Stimulated activated naive B cell treated with anti-CD40 and anti-IgM and Interleukin-4, amounts not matched to agents 10 μg/mL and 1 μg/mL and 100 μg/mL, for 72 hours (primary cell): ENCODE results near the gene SRSF6.
"Not testable (repeated sequence)": the region's sequence is repeated elsewhere in the genome, so short reads cannot be mapped to it uniquely, and the experiment has no call there.

Experiments
- ATAC-seq, 2 donors: fragments of 150-1000 bp; cut with Tn5 transposase; replicated peaks; 2 replicates each; pipeline ENCODE4 v1.10.0; 2021; ENCODE audit warnings: moderate library complexity in 1 of 2
- DNase-seq: peaks from one replicate; pipeline ENCODE4 v3.0.0; 2021
- H3K27ac Mint-ChIP-seq: one replicate; pipeline ENCODE4 v1.8.0; 2022; ENCODE audit warnings: mild to moderate bottlenecking, mixed read lengths
- H3K27me3 Mint-ChIP-seq, 2 donors: one replicate each; pipeline ENCODE4 v1.8.0; 2022; ENCODE audit warnings: mixed read lengths in 2 of 2
- H3K36me3 Mint-ChIP-seq, 2 donors: one replicate each; pipeline ENCODE4 v1.8.0; 2022; ENCODE audit warnings: mixed read lengths in 2 of 2, mild to moderate bottlenecking in 1 of 2
- H3K4me1 Mint-ChIP-seq, 2 donors: one replicate each; pipeline ENCODE4 v1.8.0; 2022; ENCODE audit warnings: mixed read lengths in 2 of 2, mild to moderate bottlenecking in 1 of 2
- H3K4me3 Mint-ChIP-seq, 2 donors: one replicate each; pipeline ENCODE4 v1.8.0; 2022; ENCODE audit warnings: mild to moderate bottlenecking in 2 of 2, mixed read lengths in 2 of 2, moderate library complexity in 1 of 2
- H3K9me3 Mint-ChIP-seq, 2 donors: one replicate each; pipeline ENCODE4 v1.8.0; 2022; ENCODE audit warnings: mixed read lengths in 2 of 2, mild to moderate bottlenecking in 1 of 2

Gene SRSF6

GRCh38 chr20:43438578-43439316 lies 18.9 kb upstream of the SRSF6 start:
- Mint-ChIP-seq H3K4me1 (peaks cover 6 to 14% of the 10 kb centered on the region in 2 donors), H3K4me3 (no peak overlapping the region), H3K36me3 (peaks cover 0 to 1% of the 10 kb centered on the region in 2 donors), H3K27ac (no peak overlapping the region), H3K27me3 (peaks cover 30 to 44% of the 10 kb centered on the region in 2 donors), H3K9me3 (peaks cover 5% of the 10 kb centered on the region in 2 donors)
- ATAC-seq (peak; percentile 89 to 92), DNase-seq (peak; percentile 18)

DNA sequence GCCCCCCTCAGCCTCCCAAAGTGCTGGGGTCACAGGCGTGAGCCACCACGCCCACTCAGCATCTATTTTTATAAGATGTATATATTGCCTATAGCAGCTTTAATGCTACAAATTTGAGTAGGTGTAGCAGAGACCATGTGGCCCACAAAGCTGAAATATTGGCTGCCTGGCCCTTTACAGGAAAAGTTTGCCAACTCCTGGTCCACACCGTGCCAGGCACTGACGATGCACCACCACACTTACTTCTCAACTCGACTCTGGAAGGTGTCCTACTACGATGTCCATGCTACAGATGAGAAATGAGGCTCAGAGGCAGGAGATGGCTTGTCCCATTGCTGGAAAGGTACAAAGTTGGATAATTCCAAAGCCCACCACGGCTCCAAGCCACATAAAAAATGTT lies 17.2 kb upstream of the SRSF6 start:
- H3K36me3 Mint-ChIP-seq: peaks cover 0 to 1% of the 10 kb centered on the region in 2 donors
- DNase-seq (no peak), ATAC-seq (no peak)
- no peak overlapping the region for H3K4me3 Mint-ChIP-seq
- H3K27ac Mint-ChIP-seq: no peak overlapping the region
- H3K4me1 Mint-ChIP-seq: peaks cover 6 to 14% of the 10 kb centered on the region in 2 donors
- peaks cover 35 to 43% of the 10 kb centered on the region in 2 donors for H3K27me3 Mint-ChIP-seq
- H3K9me3 Mint-ChIP-seq: peaks cover 5 to 8% of the 10 kb centered on the region in 2 donors

DNA sequence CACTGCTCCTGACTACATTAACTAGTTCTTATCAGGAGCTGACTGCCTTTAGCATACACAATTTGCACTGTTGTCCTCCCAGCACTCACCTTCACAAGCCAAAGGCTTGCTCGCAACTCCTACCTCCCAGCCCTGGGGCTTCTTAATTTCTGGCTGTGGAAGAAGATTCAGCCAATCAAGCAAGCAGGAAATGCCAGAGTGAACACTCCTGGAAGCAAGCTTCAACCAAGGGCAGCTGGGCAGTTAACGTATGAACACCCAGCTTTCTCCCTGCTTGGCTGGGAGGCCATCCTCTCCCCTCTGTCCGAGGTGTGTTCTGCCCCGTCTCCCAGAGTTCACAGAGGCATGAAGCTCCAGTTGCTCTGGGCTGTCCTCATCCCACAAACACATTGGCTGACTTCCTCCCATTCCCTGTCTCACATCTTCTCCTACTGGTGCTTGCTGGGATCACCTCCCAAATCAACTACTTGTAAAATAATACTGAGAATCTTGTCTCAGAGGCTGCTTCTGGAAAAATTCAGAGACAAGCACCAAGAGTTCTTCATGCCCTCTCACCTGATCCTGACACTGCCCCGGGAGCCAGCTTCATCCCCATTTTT lies 15.3 kb upstream of the SRSF6 start:
- DNase-seq (no peak), ATAC-seq (no peak)
- Mint-ChIP-seq H3K4me1 (peaks cover 6 to 14% of the 10 kb centered on the region in 2 donors), H3K36me3 (peaks cover 0 to 1% of the 10 kb centered on the region in 2 donors), H3K4me3 (no peak overlapping the region), H3K27me3 (peaks cover 35 to 38% of the 10 kb centered on the region in 2 donors), H3K27ac (no peak overlapping the region), H3K9me3 (peaks cover 5 to 8% of the 10 kb centered on the region in 2 donors)

DNA sequence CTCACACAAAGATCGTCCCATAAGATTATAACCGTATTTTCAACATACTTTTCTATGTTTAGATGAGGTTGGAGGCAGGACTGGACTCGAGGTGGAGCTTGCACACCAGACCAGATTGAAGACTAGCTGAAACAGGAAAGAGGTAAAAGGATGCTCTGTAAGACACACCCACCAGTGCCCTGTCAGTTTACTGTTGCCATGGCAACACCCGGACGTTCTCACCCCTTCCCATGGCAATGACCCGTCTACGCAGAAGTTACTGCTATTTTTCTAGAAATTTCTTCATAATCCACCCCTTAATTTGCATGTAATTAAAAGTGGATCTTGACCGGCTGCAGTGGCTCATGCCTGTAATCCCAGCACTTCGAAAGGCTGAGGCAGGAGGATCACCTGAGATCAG lies 13.6 kb upstream of the SRSF6 start:
- peaks cover 47 to 50% of the 10 kb centered on the region in 2 donors for H3K27me3 Mint-ChIP-seq
- no peak for ATAC-seq
- no peak for DNase-seq
- H3K4me3 Mint-ChIP-seq: no peak overlapping the region
- peaks cover 0 to 1% of the 10 kb centered on the region in 2 donors for H3K36me3 Mint-ChIP-seq
- peaks cover 2 to 5% of the 10 kb centered on the region in 2 donors for H3K9me3 Mint-ChIP-seq
- no peak overlapping the region for H3K27ac Mint-ChIP-seq
- peaks cover 2 to 3% of the 10 kb centered on the region in 2 donors for H3K4me1 Mint-ChIP-seq

DNA sequence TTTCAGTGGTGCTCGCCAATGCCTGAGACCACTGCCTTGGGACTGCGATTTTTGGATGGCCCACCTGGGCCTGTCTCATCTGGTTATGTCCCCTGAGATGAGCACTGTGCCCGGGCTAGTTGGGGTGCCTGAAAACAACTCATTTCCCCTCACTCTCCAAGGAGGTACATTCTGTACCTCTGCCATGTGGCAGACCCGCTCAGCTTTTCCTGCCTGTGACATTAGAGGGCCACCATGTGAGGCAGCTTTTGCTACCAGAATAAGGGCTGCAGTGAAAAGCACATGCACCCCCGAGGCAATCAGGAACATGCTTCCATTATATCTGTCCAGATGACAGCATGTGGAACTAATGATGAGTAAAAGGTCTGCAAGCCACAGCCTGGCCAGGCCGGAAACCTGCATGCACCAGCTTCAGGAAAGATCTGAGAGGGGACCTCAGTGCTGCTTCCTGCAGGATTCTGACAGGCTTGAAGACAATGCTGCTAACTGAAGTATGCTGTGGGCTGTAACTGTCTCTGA lies 11.3 kb upstream of the SRSF6 start:
- H3K36me3 Mint-ChIP-seq: no peaks in the 10 kb centered on the region
- DNase-seq: no peak
- ATAC-seq: no peak
- peaks cover 0 to 3% of the 10 kb centered on the region in 2 donors for H3K9me3 Mint-ChIP-seq
- H3K27ac Mint-ChIP-seq: no peak overlapping the region
- H3K4me1 Mint-ChIP-seq: no peaks in the 10 kb centered on the region
- peaks cover 51 to 54% of the 10 kb centered on the region in 2 donors for H3K27me3 Mint-ChIP-seq
- no peak overlapping the region for H3K4me3 Mint-ChIP-seq

DNA sequence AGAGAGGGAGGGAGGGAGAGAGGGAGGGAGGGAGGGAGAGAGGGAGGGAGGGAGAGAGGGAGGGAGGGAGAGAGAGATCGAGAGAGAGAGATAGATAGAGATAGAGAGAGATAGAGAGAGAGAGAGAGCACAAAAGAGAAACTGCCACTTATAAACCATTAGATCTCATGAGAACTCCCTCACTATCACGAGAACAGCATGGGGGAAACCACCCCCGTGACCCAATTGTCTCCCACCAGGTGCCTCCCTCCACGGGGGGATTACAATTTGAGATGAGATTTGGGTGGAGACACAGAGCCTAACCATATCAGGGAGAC lies 9.3 kb upstream of the SRSF6 start:
- DNase-seq, H3K36me3 Mint-ChIP-seq, H3K9me3 Mint-ChIP-seq, ATAC-seq, H3K27ac Mint-ChIP-seq, H3K4me3 Mint-ChIP-seq, H3K4me1 Mint-ChIP-seq: not testable (repeated sequence)
- peaks cover 49 to 52% of the 10 kb centered on the region in 2 donors for H3K27me3 Mint-ChIP-seq

DNA sequence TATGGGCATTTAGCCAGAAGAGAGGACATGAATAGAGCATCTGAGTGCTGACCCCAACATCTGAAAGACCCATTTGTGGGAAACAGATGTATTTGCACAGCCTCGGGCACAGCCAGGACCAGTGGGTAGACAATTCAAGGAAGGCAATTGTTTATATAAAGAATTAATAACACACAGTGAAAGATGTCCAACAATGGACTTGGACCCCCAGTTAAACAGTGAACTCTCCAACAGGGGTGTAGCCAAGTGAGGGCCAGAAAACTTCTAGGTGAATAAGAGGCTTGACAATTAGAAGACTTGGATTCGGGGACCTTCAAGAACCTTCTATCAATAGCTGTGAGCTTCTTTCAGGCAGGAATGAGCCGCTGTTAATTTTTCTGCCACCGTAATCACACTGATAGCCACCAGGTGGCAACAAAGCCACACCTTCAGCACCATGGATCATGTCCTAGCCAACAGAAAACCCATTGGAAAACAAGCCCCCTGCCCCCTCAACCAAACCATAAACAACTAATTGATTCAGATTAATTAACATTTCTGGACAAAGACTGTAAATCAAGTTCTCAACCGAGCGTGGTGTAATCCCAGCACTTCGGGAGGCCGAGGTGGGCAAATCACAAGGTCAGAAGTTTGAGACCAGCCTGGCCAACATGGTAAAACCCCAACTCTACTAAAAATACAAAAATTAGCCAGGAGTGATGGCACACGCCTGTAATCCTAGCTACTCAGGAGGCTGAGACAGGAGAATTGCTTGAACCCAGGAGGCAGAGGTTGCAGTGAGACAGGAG lies 8.8 kb upstream of the SRSF6 start:
- DNase-seq: peak; percentile 18
- H3K9me3 Mint-ChIP-seq: peaks cover 0 to 3% of the 10 kb centered on the region in 2 donors
- no peaks in the 10 kb centered on the region for H3K36me3 Mint-ChIP-seq
- H3K4me3 Mint-ChIP-seq: no peak overlapping the region
- H3K4me1 Mint-ChIP-seq: no peaks in the 10 kb centered on the region
- peaks cover 45 to 49% of the 10 kb centered on the region in 2 donors for H3K27me3 Mint-ChIP-seq
- ATAC-seq: peak; percentile 70 to 72
- no peak overlapping the region for H3K27ac Mint-ChIP-seq

DNA sequence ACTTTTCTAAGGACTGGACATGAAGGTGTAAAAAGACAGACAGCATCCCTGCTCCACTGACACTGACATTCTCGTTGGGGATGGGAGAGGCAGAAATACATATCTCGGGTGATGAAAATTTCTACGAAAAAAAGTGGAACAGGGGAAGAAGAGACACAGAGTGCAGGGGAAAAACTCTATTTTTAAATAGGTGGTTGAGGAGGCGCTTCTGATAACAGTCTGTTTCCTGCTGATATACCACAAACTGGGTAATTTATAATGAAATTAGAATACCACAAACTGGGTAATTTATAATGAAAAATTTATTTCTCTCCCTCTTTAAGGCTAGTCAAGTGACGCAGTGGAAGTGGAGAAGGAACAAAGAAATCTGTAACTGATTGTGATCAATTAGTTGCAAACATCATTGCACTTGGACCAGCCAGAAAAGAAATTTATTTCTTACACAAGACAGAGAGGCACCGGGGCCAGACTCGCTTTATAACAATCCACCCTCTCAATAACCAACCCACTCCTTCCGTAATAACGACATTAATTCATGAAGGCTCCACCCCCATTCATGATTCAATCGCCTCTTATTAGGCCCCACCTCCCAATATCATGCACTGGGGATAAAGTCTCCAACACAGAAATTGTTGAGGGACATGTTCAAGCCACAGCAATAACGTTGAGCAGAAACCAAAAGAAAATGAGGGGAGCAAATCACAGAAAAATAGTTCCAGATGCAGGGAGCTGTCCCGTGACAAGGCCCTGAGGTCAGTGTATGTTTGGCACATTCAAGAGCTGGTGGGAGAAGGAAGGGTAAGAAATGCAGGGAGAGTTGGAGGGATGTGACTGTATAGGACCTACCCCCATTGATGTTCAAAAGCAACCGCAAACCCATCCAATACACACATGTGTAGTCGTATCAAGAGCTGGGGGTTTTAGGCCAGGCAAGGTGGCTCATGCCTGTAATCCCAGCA lies 6.6 kb upstream of the SRSF6 start:
- H3K4me3 Mint-ChIP-seq: no peak overlapping the region
- no peak overlapping the region for H3K27ac Mint-ChIP-seq
- no peaks in the 10 kb centered on the region for H3K36me3 Mint-ChIP-seq
- no peaks in the 10 kb centered on the region for H3K9me3 Mint-ChIP-seq
- H3K4me1 Mint-ChIP-seq: peaks cover 0 to 1% of the 10 kb centered on the region in 2 donors
- H3K27me3 Mint-ChIP-seq: peaks cover 40 to 44% of the 10 kb centered on the region in 2 donors
- DNase-seq (no peak), ATAC-seq (no peak)

- peaks cover 36 to 39% of the 10 kb centered on the region in 2 donors for H3K27me3 Mint-ChIP-seq
These were observed 5.1 kb upstream of the SRSF6 start for GRCh38 chr20:43452404-43453126.

GRCh38 chr20:43456252-43456651 lies 1.4 kb upstream of the SRSF6 start:
- Mint-ChIP-seq H3K36me3 (peaks cover 19 to 31% of the 10 kb centered on the region in 2 donors), H3K27me3 (peaks cover 13 to 15% of the 10 kb centered on the region in 2 donors), H3K4me1 (peaks cover 14 to 16% of the 10 kb centered on the region in 2 donors), H3K27ac (peak overlapping the region; percentile 100), H3K4me3 (peak overlapping the region; percentile 90 to 96)
- not testable (repeated sequence) for H3K9me3 Mint-ChIP-seq, DNase-seq, ATAC-seq

More at GRCh38 chr20:43452404-43453126, 5.1 kb upstream of the SRSF6 start:
- H3K4me1 Mint-ChIP-seq: peaks cover 3 to 7% of the 10 kb centered on the region in 2 donors
- no peak for ATAC-seq
- H3K9me3 Mint-ChIP-seq: no peaks in the 10 kb centered on the region
- no peak overlapping the region for H3K27ac Mint-ChIP-seq
- DNase-seq: no peak
- no peaks in the 10 kb centered on the region for H3K36me3 Mint-ChIP-seq
- no peak overlapping the region for H3K4me3 Mint-ChIP-seq

DNA sequence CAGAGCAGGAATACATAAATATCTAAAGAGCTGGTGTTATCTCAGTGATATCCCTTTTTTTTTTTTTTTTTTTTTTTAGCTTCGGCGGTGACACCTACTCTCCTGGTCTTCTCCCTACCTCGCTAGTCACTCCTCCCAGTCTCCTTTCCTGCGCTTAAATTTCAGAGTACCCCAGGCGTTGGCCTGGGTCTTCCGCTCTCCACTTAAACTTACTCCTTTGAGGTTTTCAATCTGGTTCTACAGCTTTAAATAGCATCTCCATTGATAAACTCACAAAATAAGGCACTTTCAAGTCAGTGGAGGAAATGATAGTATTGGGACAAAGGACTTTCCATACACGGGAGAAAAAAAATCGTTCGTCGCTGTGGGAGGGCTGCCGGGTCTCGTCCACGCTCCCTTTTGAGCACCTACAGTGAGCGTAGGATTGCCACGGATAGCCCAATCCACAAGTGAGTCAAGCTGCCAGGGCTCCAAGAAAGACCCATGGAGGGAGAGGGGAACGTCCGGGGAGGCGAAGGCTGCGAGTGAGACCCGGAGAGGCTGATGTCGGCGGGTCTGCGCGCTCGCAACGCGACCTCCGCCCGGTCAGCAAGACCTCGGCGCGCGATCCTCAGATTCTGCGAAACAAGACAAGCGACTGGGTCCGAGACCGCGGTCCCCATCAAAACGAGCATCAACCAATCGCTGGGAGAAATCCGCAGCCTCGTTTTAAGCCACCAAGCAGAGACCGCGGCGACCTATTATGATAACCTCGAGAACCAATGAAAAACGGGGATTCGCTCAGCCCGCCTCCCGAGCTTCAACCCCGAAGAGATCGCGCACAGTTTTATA lies 672 bp upstream of the SRSF6 start:
- Mint-ChIP-seq H3K4me1 (peaks cover 14 to 16% of the 10 kb centered on the region in 2 donors), H3K4me3 (peak overlapping the region; percentile 90 to 96), H3K27me3 (peaks cover 10 to 15% of the 10 kb centered on the region in 2 donors), H3K27ac (peak overlapping the region; percentile 100), H3K36me3 (peaks cover 22 to 35% of the 10 kb centered on the region in 2 donors), H3K9me3 (no peaks in the 10 kb centered on the region)
- DNase-seq: peak; percentile 79
- peak; percentile 84 for ATAC-seq

- DNase-seq: no peak
- peak; percentile 5 to 10 for ATAC-seq
These were observed 777 bp downstream of the SRSF6 start for GRCh38 chr20:43458422-43458924.

More at GRCh38 chr20:43458422-43458924, 777 bp downstream of the SRSF6 start:
- H3K27me3 Mint-ChIP-seq: peaks cover 5 to 9% of the 10 kb centered on the region in 2 donors
- no peaks in the 10 kb centered on the region for H3K9me3 Mint-ChIP-seq
- H3K4me3 Mint-ChIP-seq: peak overlapping the region; percentile 90 to 96
- H3K4me1 Mint-ChIP-seq: peaks cover 18 to 20% of the 10 kb centered on the region in 2 donors
- H3K27ac Mint-ChIP-seq: peak overlapping the region; percentile 100
- H3K36me3 Mint-ChIP-seq: peaks cover 25 to 40% of the 10 kb centered on the region in 2 donors
